OCI-LY7 (cell line): ENCODE measurements around the gene SSX4B. TPM values are rescaled to one million over a fixed set of nuclear protein-coding genes. Genes with fewer than 3 reads are reported as not detected.
"Not testable (repeated sequence)": the region's sequence is repeated elsewhere in the genome, so short reads cannot be mapped to it uniquely, and the experiment has no call there.

Experiments used
- BruUV-seq: library from RNA; stranded (reverse); fragments of 400-500 nt; replicated peaks from 2 replicates; lab custom pipeline; 2021; lab: Mats Ljungman, UMichigan
- CTCF ChIA-PET: fragments of 300-600 bp; sonication (Branson Sonifier 250); formaldehyde crosslinking; loops from one replicate; lab custom pipeline; 2022; ENCODE audit warnings: antibody characterized with exemption; ENCODE audit not compliant: unreplicated experiment; lab: Charles Lee
- POLR2A ChIA-PET: fragments of 300-600 bp; sonication (Branson Sonifier 250); formaldehyde crosslinking; loops from one replicate; lab custom pipeline; 2022; ENCODE audit warnings: antibody characterized with exemption; lab: Charles Lee
- DNase-seq: peaks from one replicate; pipeline ENCODE4 v3.0.0-alpha.2; 2015; ENCODE audit warnings: low spot score
- H2AFZ ChIP-seq: fragments of 200-600 bp; sonication (generic), shearing (Covaris generic); 2 replicates; pipeline ENCODE4 v1.6.1; 2014; ENCODE audit warnings: mild to moderate bottlenecking, antibody characterized with exemption, low read length, moderate library complexity
- H3K27ac ChIP-seq: fragments of 200-600 bp; sonication (generic); 2 replicates; pipeline ENCODE4 v1.5.1; 2014; ENCODE audit warnings: mixed run types, low read depth, mild to moderate bottlenecking, moderate library complexity, low read length, inconsistent platforms; ENCODE audit not compliant: poor library complexity, severe bottlenecking
- H3K36me3 ChIP-seq: fragments of 200-600 bp; sonication (generic); 2 replicates; pipeline ENCODE4 v1.6.1; 2014; ENCODE audit warnings: mild to moderate bottlenecking, antibody characterized with exemption, low read length, moderate library complexity, mixed read lengths; ENCODE audit not compliant: insufficient read depth
- H3K4me1 ChIP-seq: fragments of 200-600 bp; sonication (generic); 2 replicates; pipeline ENCODE4 v1.5.1; 2014; ENCODE audit warnings: mild to moderate bottlenecking, low read length; ENCODE audit not compliant: insufficient read depth, poor library complexity, severe bottlenecking
- H3K4me2 ChIP-seq: fragments of 200-600 bp; sonication (generic); 2 replicates; pipeline ENCODE4 v1.6.1; 2014; ENCODE audit warnings: mild to moderate bottlenecking, low read length
- H3K4me3 ChIP-seq: fragments of 200-600 bp; sonication (generic); 2 replicates; pipeline ENCODE4 v1.5.1; 2014; ENCODE audit warnings: mild to moderate bottlenecking, low read depth, low read length; ENCODE audit not compliant: poor library complexity, severe bottlenecking
- H3K79me2 ChIP-seq: fragments of 200-600 bp; sonication (generic); 2 replicates; pipeline ENCODE4 v1.6.1; 2016; ENCODE audit warnings: low read depth, mild to moderate bottlenecking, low read length, moderate library complexity, mixed read lengths; ENCODE audit not compliant: insufficient read depth
- H3K9me2 ChIP-seq: fragments of 200-600 bp; sonication (generic); 2 replicates; pipeline ENCODE4 v1.6.1; 2016; ENCODE audit warnings: mild to moderate bottlenecking, low read length, mixed read lengths; ENCODE audit not compliant: insufficient read depth
- H3K9me3 ChIP-seq: fragments of 200-600 bp; sonication (generic); 2 replicates; pipeline ENCODE4 v1.6.1; 2014; ENCODE audit warnings: mild to moderate bottlenecking, mixed run types, low read length, mixed read lengths
- H4K20me1 ChIP-seq: fragments of 200-600 bp; sonication (generic); 2 replicates; pipeline ENCODE4 v1.6.1; 2014; ENCODE audit warnings: mild to moderate bottlenecking, antibody characterized with exemption, low read length, moderate library complexity, mixed read lengths; ENCODE audit not compliant: insufficient read depth
- intact Hi-C: fragments of 100-400 bp; cut with micrococcal nuclease; formaldehyde crosslinking; loops from one replicate; pipeline ENCODE4 v1.10.0; 2022; ENCODE audit not compliant: unreplicated experiment
- total RNA-seq, 2 experiments: library from RNA; depleted of rRNA in 1 of 2; stranded (reverse); fragments of >200 nt in 1 of 2; shearing (Covaris generic) in 1 of 2; gene quantifications; 2 replicates each; pipeline ENCODE4 v1.2.3, GENCODE V29; 2014 to 2022

SSX4B gene
- total RNA-seq, 2 experiments from 2014 or later: not detected

DNA sequence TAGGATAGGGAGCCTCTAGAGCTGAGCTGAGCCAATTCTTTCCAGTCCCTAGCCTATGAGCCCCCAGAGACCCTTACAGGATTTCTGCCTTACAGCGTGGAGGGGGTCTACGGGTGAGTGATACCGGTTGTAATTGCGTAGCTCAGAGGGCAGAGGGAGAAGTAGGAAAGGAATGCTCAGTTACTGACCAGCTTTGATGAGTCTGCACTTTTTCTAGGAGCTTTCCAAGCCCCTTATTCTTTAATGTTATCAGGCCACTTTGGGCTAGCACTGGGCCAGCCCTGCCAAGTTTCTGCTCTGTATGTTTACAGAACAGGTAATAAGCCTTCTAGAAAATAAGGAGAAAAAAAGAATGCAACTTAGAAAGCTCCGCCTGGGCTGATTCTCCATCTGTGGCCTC, 17.8 kb upstream of the SSX4B start:
- H2AFZ ChIP-seq, H3K36me3 ChIP-seq, H3K4me2 ChIP-seq, H3K9me2 ChIP-seq, BruUV-seq, DNase-seq, H3K79me2 ChIP-seq, H4K20me1 ChIP-seq, POLR2A ChIA-PET, H3K9me3 ChIP-seq, H3K27ac ChIP-seq, H3K4me3 ChIP-seq, H3K4me1 ChIP-seq, CTCF ChIA-PET, intact Hi-C loops: not testable (repeated sequence)

DNA sequence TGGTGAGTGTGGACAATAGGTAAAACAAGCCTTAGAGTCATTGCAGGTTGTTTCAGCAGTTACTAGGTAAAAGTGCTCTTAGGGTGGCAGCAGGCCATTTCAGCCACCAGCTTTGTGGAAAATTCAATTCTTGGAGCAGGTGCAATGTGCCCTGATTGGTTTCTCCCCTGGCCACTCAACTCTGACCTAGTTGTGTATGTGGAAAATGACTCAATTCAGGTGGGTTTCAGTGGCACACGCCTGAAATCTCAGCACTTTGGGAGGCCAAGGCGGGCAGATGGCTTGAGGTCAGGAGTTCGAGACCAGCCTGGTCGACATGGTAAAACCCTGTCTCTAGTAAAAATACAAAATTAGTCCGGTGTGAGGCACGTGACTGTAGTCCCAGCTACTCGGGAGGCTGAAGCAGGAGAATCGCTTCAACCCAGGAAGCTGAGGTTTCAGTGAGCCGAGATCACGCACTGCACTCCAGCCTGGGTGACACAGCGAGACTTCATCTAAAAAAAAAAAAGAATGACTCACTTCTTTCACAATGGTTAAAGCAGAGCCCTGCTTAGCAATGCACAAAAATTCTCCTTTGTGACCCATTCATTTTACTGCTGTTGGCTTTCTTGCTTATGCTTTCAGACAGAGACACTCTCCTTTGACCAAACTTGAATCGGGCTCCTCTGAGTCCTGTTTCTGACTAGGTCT, 15.4 kb upstream of the SSX4B start:
- H3K4me3 ChIP-seq, H3K27ac ChIP-seq, H3K4me2 ChIP-seq, H3K9me2 ChIP-seq, DNase-seq, H3K79me2 ChIP-seq, intact Hi-C loops, POLR2A ChIA-PET, H3K9me3 ChIP-seq, H3K36me3 ChIP-seq, BruUV-seq, CTCF ChIA-PET, H4K20me1 ChIP-seq, H2AFZ ChIP-seq, H3K4me1 ChIP-seq: not testable (repeated sequence)

DNA sequence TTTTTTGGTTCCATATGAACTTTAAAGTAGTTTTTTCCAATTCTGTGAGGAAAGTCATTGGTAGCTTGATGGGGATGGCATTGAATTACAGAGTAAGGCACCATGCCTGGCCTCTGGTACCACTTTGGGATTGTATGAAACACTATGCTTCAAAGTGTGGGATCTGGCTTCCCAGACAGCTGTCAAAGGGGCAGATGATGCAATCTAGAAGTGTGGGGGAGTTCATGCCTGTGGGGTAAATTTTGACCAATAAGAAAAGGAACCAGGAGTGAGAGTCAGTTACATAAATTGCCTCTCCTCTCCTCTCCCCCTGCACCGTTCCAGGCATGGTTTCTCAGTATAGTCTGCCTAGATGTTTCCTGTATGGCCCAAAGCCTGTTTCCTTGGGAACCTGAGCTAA, 13.9 kb downstream of the SSX4B start:
- DNase-seq, H3K79me2 ChIP-seq, POLR2A ChIA-PET, H3K4me2 ChIP-seq, H3K27ac ChIP-seq, H4K20me1 ChIP-seq, intact Hi-C loops, H3K9me3 ChIP-seq, BruUV-seq, H3K9me2 ChIP-seq, CTCF ChIA-PET, H3K4me3 ChIP-seq, H3K36me3 ChIP-seq, H2AFZ ChIP-seq, H3K4me1 ChIP-seq: not testable (repeated sequence)

DNA sequence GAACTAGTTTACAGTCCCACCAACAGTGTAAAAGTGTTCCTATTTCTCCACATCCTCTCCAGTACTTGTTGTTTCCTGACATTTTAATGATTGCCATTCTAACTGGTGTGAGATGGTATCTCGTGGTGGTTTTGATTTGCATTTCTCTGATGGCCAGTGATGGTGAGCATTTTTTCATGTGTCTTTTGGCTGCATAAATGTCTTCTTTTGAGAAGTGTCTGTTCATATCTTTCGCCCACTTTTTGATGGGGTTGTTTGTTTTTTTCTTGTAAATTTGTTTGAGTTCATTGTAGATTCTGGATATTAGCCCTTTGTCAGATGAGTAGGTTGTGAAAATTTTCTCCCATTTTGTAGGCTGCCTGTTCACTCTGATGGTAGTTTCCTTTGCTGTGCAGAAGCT, 14.8 kb downstream of the SSX4B start:
- H3K27ac ChIP-seq, H3K9me2 ChIP-seq, H3K4me1 ChIP-seq, intact Hi-C loops, BruUV-seq, CTCF ChIA-PET, H3K79me2 ChIP-seq, H4K20me1 ChIP-seq, H3K4me3 ChIP-seq, H2AFZ ChIP-seq, H3K4me2 ChIP-seq, POLR2A ChIA-PET, H3K9me3 ChIP-seq, H3K36me3 ChIP-seq, DNase-seq: not testable (repeated sequence)

DNA sequence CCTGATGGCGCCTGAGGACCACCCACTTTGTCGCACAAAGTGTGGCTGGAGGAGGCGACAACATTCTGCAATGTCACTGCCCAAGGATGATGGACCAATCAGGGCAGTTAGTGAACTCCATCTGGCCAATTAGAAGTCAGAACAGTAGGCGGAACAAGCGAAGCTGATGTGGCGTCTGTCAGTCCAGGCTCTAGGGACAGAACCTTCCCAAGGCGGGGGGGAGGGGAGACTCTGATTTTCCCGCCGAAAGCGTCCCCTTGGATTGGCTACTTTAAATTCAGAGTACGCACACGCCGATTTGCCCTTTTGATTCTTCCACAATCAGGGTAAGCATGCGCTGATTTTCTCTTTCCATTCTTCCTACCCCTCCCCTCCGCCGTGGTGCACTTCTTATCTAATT, 28.5 kb downstream of the SSX4B start, which contains the start of gene SSX4:
TSS of gene SSX4 (plus strand) at position 301 of the 400 bp plus-strand sequence. CDS start 515 bp downstream, outside the sequence.
- H3K79me2 ChIP-seq, BruUV-seq, H3K27ac ChIP-seq, POLR2A ChIA-PET, H3K4me3 ChIP-seq, H3K9me3 ChIP-seq, H2AFZ ChIP-seq, intact Hi-C loops, H4K20me1 ChIP-seq, H3K4me2 ChIP-seq, H3K36me3 ChIP-seq, CTCF ChIA-PET, DNase-seq, H3K9me2 ChIP-seq, H3K4me1 ChIP-seq: not testable (repeated sequence)

DNA sequence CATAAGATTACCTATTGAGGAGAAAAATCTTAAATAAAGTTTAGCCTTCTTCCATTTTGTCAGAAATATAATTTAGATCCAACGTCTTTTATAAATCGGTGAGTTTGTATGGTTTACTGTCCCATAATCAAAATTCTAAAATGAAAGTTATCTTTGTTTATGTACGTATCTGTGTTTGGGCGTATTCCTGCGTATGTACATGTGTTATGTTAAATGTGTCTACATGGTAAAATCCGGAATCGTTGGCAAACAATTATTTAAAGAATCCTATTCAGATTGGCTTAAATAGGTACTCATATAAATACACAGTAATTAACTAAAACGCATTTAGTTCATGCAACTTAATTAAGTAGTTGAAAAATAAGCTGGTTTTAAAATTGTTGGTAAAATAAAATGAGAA, 41.4 kb downstream of the SSX4B start:
- H3K9me3 ChIP-seq, H3K4me2 ChIP-seq, DNase-seq, H4K20me1 ChIP-seq, H3K9me2 ChIP-seq, CTCF ChIA-PET, H3K4me3 ChIP-seq, H3K27ac ChIP-seq, H3K79me2 ChIP-seq, H3K4me1 ChIP-seq, H2AFZ ChIP-seq, BruUV-seq, POLR2A ChIA-PET, H3K36me3 ChIP-seq, intact Hi-C loops: not testable (repeated sequence)
